ENCODE measurements around the gene IL34. TPM values are rescaled to one million over a fixed set of nuclear protein-coding genes. Genes with fewer than 3 reads are reported as not detected.

The IL34 gene
- total RNA-seq (1 to 10 TPM in 6 of 7 donors, under 1 TPM in 1; 0.91 to 4.0 (median 1.9) TPM), polyA plus RNA-seq (1 to 10 TPM in 1 of 2 donors, under 1 TPM in 1; 0.88 to 1.8 TPM)
- long read RNA-seq, donor 1, partial matches to known transcripts: 0 of 1 reads
- long read RNA-seq, donor 1, other reads (novel, unspliced or antisense): 0 of 1 reads
- long read RNA-seq, donor 2: 0 reads
- long read RNA-seq, donor 3, partial matches to known transcripts: 1 of 3 reads
- long read RNA-seq, donor 3, other reads (novel, unspliced or antisense): 1 of 3 reads

GRCh38 chr16:70646260-70647241 is at the start of gene IL34:
Gene IL34, plus strand, starts transcription at chr16:70646559. Its CDS starts 389 bp downstream, at chr16:70646948.
- peak; percentile 24 to 75 (median 61) for DNase-seq
- WGBS, 3 donors: 34 to 64% (median 42%) methylated on average over 37 to 39 of the region's 39 CpGs
- no peaks in the 10 kb centered on the region for H3K27me3 ChIP-seq
- no peaks in the 10 kb centered on the region for H3K9me3 ChIP-seq
- no peaks in the 10 kb centered on the region for H3K36me3 ChIP-seq
- no peak within 1 kb of the TSS for H3K4me3 ChIP-seq
- H3K27ac ChIP-seq: no peak within 1 kb of the TSS
- intact Hi-C loops (cut with DNase I): loop anchor here in 1 of 4 donors (10.0 kb wide), 1 partner anchor 302 kb away; the partner anchor contains the start of gene DDX19A
- TF ChIP-seq EP300 (IDR thresholded peaks at IDR 0.05) (no peak), CTCF (IDR thresholded peaks at IDR 0.05) (no peak), POLR2A (IDR thresholded peaks at IDR 0.05) (no peak)
- peaks cover 9% of the 10 kb centered on the region for H3K4me1 ChIP-seq (ENCODE audit: insufficient read depth)

GRCh38 chr16:70597135-70597835 is 49.1 kb upstream of the IL34 start:
- Histone ChIP-seq H3K27ac (no peak overlapping the region), H3K9me3 (no peaks in the 10 kb centered on the region), H3K27me3 (no peaks in the 10 kb centered on the region), H3K4me3 (no peak overlapping the region), H3K36me3 (no peaks in the 10 kb centered on the region), H3K4me1 (ENCODE audit: insufficient read depth) (peaks cover under 1% of the 10 kb centered on the region)
- intact Hi-C loops (cut with DNase I): no loop called here
- no peak for DNase-seq
- WGBS, 3 donors: 89 to 94% (median 94%) methylated on average over 4 of the region's 4 CpGs
- TF ChIP-seq CTCF (IDR thresholded peaks at IDR 0.05): no peak
- no peak for TF ChIP-seq POLR2A (IDR thresholded peaks at IDR 0.05)
- TF ChIP-seq EP300 (IDR thresholded peaks at IDR 0.05): no peak

- intact Hi-C loops (cut with DNase I): no loop called here
- TF ChIP-seq EP300 (IDR thresholded peaks at IDR 0.05) (no peak), POLR2A (IDR thresholded peaks at IDR 0.05) (no peak), CTCF (IDR thresholded peaks at IDR 0.05) (no peak)
- 45 to 55% (median 46%) methylated on average over 6 of the region's 6 CpGs for WGBS, 3 donors
- Histone ChIP-seq H3K4me3 (no peak overlapping the region), H3K4me1 (ENCODE audit: insufficient read depth) (no peaks in the 10 kb centered on the region), H3K27ac (no peak overlapping the region), H3K36me3 (no peaks in the 10 kb centered on the region), H3K27me3 (no peaks in the 10 kb centered on the region), H3K9me3 (no peaks in the 10 kb centered on the region)
- DNase-seq: peak; percentile 57 to 74 (median 64)
Observed at GRCh38 chr16:70598937-70599503, 47.3 kb upstream of the IL34 start.

GRCh38 chr16:70600730-70601129 is 45.6 kb upstream of the IL34 start:
- Histone ChIP-seq H3K27me3 (no peaks in the 10 kb centered on the region), H3K27ac (no peak overlapping the region), H3K4me3 (no peak overlapping the region), H3K36me3 (no peaks in the 10 kb centered on the region), H3K9me3 (no peaks in the 10 kb centered on the region), H3K4me1 (ENCODE audit: insufficient read depth) (no peaks in the 10 kb centered on the region)
- intact Hi-C loops (cut with DNase I): no loop called here
- no peak for DNase-seq
- WGBS, 3 donors: 90 to 95% (median 92%) methylated on average over 3 of the region's 3 CpGs
- TF ChIP-seq CTCF (IDR thresholded peaks at IDR 0.05): no peak
- TF ChIP-seq EP300 (IDR thresholded peaks at IDR 0.05): no peak
- no peak for TF ChIP-seq POLR2A (IDR thresholded peaks at IDR 0.05)
